NCI-H774 (cell line): ENCODE measurements around the gene MACROD2.

Experiments used
- DNase-seq: peaks from one replicate; lab custom pipeline; 2025; lab: John Stamatoyannopoulos, UW

Gene MACROD2

DNA sequence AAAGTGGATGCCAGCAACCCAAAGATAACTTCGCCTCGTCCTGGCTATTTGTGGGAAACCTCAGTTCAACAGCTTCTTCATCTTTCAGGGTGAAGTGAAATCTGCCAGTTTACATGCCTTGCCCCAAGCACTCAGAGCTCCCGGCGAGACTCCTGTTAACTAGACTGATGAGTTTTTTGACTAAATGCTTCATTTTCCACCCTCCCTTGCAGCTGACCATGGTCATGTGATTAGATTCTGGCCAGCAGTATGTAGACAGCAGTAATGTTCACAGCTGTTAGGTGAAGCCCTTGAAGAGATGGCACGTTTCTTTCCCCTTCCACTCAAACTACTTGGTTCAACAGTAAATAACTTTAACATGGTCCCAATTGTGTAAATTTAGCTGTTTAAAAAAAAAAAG is 1060.9 kb downstream of the MACROD2 start:
- DNase-seq: no peak

GRCh38 chr20:15058841-15059240 is 1063.5 kb downstream of the MACROD2 start:
- no peak for DNase-seq

GRCh38 chr20:15059438-15059837 is 1064.1 kb downstream of the MACROD2 start:
- DNase-seq: no peak

DNA sequence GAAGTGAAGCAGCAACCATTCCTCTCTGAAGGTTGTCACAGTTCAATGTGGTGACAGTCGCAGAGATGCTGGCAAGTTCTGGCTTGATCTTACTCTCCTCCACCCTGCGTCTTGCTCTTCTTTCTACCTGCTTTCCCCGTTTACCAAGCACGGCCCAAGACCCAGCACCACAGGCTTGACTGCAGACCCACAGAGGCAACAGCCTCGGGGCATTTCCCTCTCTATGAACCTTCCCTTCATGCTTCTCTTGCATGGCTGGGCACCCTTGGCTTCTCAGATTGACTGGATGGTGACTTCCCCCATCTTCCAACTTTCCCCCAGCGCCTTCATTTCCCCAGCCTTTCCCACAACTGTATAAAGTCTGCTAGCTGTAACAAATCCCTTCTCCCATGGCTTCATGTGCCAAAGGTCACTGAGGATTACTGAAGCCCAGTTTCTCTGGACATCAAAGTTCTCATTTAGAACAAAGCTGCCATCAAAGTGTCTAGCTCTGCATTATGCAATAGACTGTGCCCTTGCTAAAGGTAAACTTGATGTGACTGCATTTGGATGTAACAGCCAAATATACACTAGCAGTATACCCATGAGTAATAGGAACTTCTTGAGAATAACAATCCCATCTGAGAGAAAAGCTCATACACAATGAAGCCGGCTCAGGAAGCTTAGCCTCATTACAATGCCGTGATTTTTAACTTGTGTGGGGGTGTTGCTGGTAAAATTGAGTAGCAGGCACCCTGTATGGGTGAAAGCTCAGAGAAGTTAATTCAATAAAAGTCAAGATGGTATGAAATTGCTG is 1065.1 kb downstream of the MACROD2 start:
- DNase-seq: no peak

DNA sequence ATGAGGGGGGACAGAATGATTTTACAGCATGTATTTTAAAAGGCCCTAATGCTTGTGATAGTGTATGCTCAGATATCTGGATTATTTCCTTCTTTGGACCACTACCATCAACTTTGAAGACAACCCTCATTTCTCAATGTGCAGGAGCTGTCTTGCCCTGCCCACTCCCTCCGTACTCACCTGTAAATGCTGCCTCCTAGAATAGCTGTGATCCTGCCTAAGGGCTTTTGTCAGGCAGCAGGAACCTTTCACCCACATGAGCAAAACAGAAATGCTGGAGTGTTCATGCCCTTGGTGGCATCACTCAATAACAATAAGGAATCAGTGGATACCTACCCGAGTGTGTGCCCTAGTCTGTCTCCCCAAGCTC is 1065.7 kb downstream of the MACROD2 start:
- DNase-seq: no peak

- DNase-seq: no peak
Measured at GRCh38 chr20:15061955-15062354, 1066.6 kb downstream of the MACROD2 start.

DNA sequence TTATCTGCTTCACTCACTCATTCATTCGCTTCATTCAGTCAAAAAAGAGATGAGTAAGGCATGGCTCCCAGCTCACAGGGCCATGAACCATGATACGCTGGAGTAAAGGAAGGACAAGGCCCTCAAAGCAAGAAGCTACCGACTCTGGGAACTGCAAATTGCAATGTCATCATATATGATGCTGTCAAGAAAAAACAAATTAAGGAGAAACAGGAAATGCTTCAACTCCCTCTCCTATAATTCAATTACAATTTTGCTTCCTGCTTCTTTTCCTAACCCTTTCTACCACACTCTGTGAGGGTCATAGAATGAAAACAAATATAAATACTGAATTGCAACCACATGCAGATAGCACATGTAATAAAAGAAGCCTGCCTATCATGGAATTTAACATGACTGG is 1067.8 kb downstream of the MACROD2 start:
- DNase-seq: no peak

GRCh38 chr20:15064741-15065140 is 1069.4 kb downstream of the MACROD2 start:
- no peak for DNase-seq

DNA sequence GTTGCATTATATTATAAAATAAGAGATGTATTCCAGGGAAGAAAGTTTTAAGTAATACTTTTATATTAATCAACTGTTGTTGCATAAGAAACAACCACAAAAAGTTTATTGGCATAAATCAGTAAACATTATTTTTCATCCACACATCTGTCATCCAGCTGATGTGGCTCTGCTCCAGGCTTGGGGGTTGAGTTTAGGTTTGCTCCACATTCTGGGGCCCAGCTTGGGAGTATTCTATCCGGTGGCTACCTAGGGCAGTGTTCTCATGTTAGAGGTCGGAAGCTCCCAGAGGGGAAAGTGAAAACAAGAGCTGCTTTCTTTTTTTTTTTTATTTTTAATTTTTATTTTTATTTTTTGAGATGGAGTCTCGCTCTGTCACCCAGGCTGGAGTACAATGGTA is 1070.5 kb downstream of the MACROD2 start:
- no peak for DNase-seq

DNA sequence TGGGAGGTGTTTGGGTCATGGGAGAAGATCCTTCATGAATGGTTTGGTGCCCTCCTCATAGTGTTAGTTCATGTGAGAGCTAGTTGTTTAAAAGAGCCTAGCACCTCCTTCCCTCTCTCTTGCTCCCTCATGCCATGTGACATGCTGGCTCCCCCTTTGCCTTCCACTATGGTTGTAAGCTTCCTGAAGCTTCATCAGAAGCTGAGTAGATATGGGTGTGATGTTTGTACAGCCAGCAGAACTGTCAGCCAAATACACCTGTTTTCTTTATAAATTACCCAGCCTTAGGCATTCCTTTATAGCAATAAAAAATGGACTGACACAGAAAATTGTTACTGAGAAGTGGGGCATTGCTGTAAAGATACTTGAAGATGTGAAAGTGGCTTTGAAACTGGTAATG is 1073.2 kb downstream of the MACROD2 start:
- DNase-seq: no peak

- no peak for DNase-seq
Measured at GRCh38 chr20:15069355-15069754, 1074.0 kb downstream of the MACROD2 start.

DNA sequence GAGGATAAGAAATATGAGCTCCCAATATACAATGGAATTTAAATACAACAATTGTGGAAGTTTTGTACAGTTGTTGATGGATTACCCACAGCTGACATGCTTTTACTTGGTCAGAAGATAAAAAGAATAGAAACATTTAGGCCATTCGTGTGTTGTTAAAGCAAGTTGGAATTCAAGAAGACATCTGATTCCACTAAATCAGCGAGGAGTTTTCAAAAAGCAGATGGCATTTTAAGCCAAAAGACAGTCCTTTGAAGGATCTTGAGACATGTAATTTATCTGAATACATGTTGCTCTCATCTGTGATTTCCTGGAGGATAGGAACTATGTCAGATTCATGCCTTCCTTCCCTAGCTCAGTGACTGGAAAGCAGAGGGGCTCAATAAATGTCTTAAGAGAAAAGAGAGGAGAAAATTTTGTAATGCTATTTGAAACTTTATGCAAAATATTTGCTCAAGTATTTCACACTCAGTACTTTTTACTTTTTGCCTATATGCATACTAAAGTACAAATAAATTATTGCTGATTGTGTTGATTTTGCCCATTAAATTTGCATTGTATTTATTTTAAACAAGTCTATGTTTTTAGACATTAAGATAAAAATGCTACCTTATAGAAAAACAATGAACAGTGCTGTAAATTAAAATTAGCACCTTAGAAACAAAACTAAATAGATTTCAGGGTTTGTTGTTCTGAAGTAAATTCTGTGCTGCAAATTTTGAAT is 1075.9 kb downstream of the MACROD2 start:
- no peak for DNase-seq

DNA sequence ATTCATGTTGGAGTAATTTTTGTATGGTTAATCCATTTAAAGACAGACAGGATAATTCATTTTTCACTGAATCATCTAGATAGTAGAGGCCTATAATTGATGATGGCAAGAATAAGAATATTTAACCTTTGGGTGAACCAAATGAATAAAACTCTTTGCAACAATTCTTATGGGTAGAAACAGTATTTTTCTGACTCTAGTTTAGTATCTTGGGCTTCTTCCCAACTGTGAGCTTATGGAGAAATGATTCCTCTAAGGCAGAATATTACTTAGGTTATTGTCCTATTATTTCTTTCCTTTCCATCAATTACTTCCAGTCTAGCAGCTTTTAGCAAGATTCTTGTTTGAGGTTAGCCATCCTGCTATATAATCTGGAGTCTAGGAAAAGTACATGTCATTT is 1077.0 kb downstream of the MACROD2 start:
- DNase-seq: no peak

GRCh38 chr20:15075586-15075985 is 1080.3 kb downstream of the MACROD2 start:
- no peak for DNase-seq

- DNase-seq: no peak
Measured at GRCh38 chr20:15076785-15077184, 1081.5 kb downstream of the MACROD2 start.

GRCh38 chr20:15077733-15078250 is 1082.5 kb downstream of the MACROD2 start:
- no peak for DNase-seq

- no peak for DNase-seq
Measured at GRCh38 chr20:15079594-15080340, 1084.5 kb downstream of the MACROD2 start.

DNA sequence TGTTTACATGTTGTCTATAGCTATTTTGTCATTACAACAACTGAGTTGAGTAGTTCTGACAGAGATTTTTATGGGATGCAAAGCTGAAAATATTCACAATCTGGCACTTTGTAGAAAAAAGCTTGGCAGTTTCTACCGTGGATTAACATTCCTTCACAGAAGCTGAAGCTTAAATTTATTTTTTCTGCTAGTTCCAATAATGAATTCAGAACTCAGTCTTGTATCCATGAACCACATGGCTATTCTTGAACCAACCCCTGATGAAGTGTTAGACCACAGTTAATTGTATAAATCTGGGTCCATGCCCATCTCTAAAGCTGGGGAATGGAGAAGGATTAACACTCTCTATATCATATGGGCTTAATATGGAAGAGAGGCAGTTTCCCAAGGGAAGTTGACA is 1085.9 kb downstream of the MACROD2 start:
- DNase-seq: no peak

- DNase-seq: no peak
Measured at GRCh38 chr20:15091421-15092037, 1096.2 kb downstream of the MACROD2 start.

DNA sequence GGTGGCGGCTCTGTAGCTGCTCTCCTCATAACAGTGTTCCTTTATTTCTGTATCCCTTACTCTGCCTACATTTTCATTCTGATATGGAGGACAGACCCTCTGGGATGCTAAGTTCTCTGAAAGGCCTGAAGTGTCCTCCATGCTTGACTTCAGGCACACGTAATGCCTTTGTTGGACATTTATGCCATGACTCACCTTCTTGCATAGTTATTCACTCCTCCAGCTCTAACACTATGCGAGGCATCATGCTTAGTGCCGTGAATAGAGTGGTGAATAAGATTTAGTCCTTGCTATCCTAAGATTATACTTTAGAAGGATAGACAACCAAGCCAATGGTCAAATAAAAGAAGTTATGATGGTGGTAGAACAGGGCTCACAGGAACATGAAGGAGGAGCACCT is 1103.0 kb downstream of the MACROD2 start:
- DNase-seq: no peak

- DNase-seq: no peak
Measured at GRCh38 chr20:15099130-15099529, 1103.8 kb downstream of the MACROD2 start.

DNA sequence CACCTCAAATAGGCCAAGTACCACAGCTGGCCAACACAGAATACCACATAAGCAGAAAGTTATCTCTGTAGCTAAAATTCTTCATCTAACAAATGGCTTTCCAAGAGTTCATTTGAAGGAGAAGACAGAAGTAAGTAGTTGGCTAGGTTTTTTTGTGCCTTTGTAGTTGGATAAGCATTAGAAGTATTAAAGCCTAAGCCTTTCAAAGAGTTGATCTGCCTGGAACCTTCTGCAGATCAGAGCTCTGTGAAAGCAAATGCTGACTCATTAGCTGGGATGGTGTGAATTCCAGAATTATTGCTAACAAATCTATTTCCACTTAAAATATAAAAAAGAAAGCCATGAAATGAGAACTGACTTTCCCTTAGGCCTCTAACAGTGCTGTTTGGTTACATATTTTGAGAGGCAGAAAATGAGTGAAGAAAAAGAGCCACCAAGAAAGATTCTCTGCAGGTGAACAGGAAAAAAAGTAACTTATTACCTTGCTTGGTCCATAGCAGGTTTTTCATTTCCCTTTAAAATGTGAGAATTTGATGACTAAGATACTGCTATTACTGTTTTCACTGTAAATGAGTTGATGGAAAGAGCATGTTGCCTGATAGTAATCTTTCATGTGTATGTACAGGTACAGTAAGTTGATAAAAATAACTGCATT is 1105.3 kb downstream of the MACROD2 start:
- no peak for DNase-seq
